Right lobe of liver (tissue), 6 donors: ENCODE data around the gene MRPL17. TPM values are rescaled to one million over a fixed set of nuclear protein-coding genes. Genes with fewer than 3 reads are reported as not detected.

Experiments used
- ATAC-seq, 4 donors: fragments of 200-7000 bp; cut with Tn5 transposase; one replicate each; pipeline ENCODE4 v1.9.1; 2020; ENCODE audit warnings: mild to moderate bottlenecking in 4 of 4, moderate library complexity in 4 of 4
- DNase-seq, 3 donors: peaks; one replicate each; pipeline ENCODE4 v3.0.0-alpha.2; 2020
- H3K27ac ChIP-seq, 3 donors: fragments of 200-600 bp; one replicate each; pipeline ENCODE4 v1.8.0; 2022
- H3K27me3 ChIP-seq, 2 donors: fragments of 200-600 bp; one replicate each; pipeline ENCODE4 v1.8.0; 2022
- H3K36me3 ChIP-seq, 4 donors: fragments of 200-600 bp; sonication (generic) in 1 of 4; one replicate each; pipeline versions ENCODE4 v1.5.1 to v1.8.0; 2017 to 2022; ENCODE audit warnings: control low read depth in 1 of 4
- H3K4me1 ChIP-seq, 4 donors: fragments of 200-600 bp; sonication (generic) in 1 of 4; one replicate each; pipeline versions ENCODE4 v1.5.1 to v1.8.0; 2017 to 2022; ENCODE audit warnings: control low read depth in 1 of 4
- H3K4me3 ChIP-seq, 3 donors: fragments of 200-600 bp; one replicate each; pipeline ENCODE4 v1.8.0; 2022
- H3K9me3 ChIP-seq, 4 donors: fragments of 200-600 bp; sonication (generic) in 1 of 4; one replicate each; pipeline versions ENCODE4 v1.5.1 to v1.8.0; 2017 to 2022; ENCODE audit warnings: control low read depth in 1 of 4
- POLR2A ChIP-seq: fragments of 450-650 bp; IDR thresholded peaks from one replicate; pipeline ENCODE4 v1.6.1; 2017; ENCODE audit warnings: antibody characterized with exemption, mild to moderate bottlenecking
- WGBS: methylation state at CpG from one replicate; pipeline ENCODE4 v1.1.6; 2018; ENCODE audit warnings: low coverage, low lambda C conversion rate; ENCODE audit not compliant: insufficient coverage; ENCODE audit errors: missing lambda C conversion rate; 5-methylcytosine and 5-hydroxymethylcytosine counted together
- intact Hi-C, 2 donors: fragments of 100-400 bp; cut with DNase I; formaldehyde crosslinking; loops; one replicate each; pipeline versions ENCODE4 v1.11.2 to v1.14.1; 2022
- total RNA-seq, 6 experiments: library from RNA; depleted of rRNA in 2 of 6; stranded (reverse); fragments of >200 nt in 2 of 6; fragmentation: NEBNext Ultra II Directional in 3 of 6; extraction: Animal tissue kit (Norgen Biotek cat#: 25700) in 3 of 6; gene quantifications; one replicate each; pipeline versions ENCODE4 v1.1.0 to v1.2.4, GENCODE V29; 2016 to 2023
- TF ChIP-seq, protein P1 (sequence below), 4 donors: fragments of 200-600 bp in 3 of 4; fragments of 450-650 bp in 1 of 4; IDR thresholded peaks; one replicate each; pipeline versions ENCODE4 v1.5.1 to v1.8.0; 2016 to 2022; ENCODE audit warnings: antibody characterized with exemption in 4 of 4, mild to moderate bottlenecking in 2 of 4
- donor health status: DM: no; HTN: yes; CAD: no.
- donor health status: DM: no; HTN: no; CAD: no.
- donor health status: DM: no; HTN: no; CAD: no.
- donor health status: DM: no; HTN: yes; CAD: no.
- donor health status: DM: no; HTN: yes; CAD: no.

MRPL17 gene
- total RNA-seq, 6 experiments from 2014 or later: 10.7 to 21.6 (median 17.3) TPM

GRCh38 chr11:6682591-6682935, 577 bp downstream of the MRPL17 start:
- Histone ChIP-seq H3K36me3 (peaks cover 0 to 17% (median 0%) of the 10 kb centered on the region in 4 donors), H3K27ac (peak overlapping the region; percentile 33 to 58 (median 34)), H3K9me3 (no peaks in the 10 kb centered on the region), H3K4me3 (peak overlapping the region; percentile 67 to 88 (median 73)), H3K4me1 (peaks cover 0 to 15% (median 4%) of the 10 kb centered on the region in 4 donors), H3K27me3 (no peaks in the 10 kb centered on the region)
- ATAC-seq: no peak
- TF ChIP-seq, protein P1, sequence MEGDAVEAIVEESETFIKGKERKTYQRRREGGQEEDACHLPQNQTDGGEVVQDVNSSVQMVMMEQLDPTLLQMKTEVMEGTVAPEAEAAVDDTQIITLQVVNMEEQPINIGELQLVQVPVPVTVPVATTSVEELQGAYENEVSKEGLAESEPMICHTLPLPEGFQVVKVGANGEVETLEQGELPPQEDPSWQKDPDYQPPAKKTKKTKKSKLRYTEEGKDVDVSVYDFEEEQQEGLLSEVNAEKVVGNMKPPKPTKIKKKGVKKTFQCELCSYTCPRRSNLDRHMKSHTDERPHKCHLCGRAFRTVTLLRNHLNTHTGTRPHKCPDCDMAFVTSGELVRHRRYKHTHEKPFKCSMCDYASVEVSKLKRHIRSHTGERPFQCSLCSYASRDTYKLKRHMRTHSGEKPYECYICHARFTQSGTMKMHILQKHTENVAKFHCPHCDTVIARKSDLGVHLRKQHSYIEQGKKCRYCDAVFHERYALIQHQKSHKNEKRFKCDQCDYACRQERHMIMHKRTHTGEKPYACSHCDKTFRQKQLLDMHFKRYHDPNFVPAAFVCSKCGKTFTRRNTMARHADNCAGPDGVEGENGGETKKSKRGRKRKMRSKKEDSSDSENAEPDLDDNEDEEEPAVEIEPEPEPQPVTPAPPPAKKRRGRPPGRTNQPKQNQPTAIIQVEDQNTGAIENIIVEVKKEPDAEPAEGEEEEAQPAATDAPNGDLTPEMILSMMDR (IDR thresholded peaks at IDR 0.05): no peak
- TF ChIP-seq POLR2A: no peak
- intact Hi-C loops: loop anchor here (10.0 kb wide), 1 partner anchor 148 kb away; no protein-coding TSS in a partner anchor
- 0% methylated on average over 2 of the region's 10 CpGs for WGBS
- no peak for DNase-seq

DNA sequence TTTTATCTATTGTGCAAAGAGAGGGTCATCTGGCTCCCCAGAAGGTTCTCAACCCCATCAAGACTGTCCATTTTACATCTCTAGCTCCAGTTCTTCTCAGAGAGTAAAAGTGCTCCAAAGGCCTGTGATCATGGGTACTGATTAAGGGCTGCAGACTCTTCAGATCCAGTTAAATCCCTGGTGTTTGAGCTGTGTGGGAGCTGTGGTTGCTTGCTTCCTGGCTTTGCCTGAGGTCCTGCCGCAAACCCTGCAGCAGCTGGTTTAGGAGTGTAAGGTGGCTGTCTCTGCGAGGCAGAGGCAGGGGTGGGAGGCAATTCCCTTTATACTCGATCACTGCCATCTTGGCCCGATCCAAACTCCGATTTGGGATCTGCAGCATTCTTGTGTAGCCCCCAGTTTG, 1.2 kb downstream of the MRPL17 start:
- H3K4me3 ChIP-seq: peak overlapping the region; percentile 67 to 88 (median 73)
- ATAC-seq (no peak), DNase-seq (no peak)
- peaks cover 0 to 17% (median 0%) of the 10 kb centered on the region in 4 donors for H3K36me3 ChIP-seq
- H3K4me1 ChIP-seq: peaks cover 0 to 15% (median 4%) of the 10 kb centered on the region in 4 donors
- no peaks in the 10 kb centered on the region for H3K27me3 ChIP-seq
- WGBS: 15% methylated on average over 3 of the region's 5 CpGs
- H3K9me3 ChIP-seq: no peaks in the 10 kb centered on the region
- H3K27ac ChIP-seq: peak overlapping the region in 1 of 3 donors; percentile 58
- intact Hi-C loops: loop anchor here (10.0 kb wide), 1 partner anchor 147 kb away; no protein-coding TSS in a partner anchor
- TF ChIP-seq, protein P1 (IDR thresholded peaks at IDR 0.05): no peak
- no peak for TF ChIP-seq POLR2A

DNA sequence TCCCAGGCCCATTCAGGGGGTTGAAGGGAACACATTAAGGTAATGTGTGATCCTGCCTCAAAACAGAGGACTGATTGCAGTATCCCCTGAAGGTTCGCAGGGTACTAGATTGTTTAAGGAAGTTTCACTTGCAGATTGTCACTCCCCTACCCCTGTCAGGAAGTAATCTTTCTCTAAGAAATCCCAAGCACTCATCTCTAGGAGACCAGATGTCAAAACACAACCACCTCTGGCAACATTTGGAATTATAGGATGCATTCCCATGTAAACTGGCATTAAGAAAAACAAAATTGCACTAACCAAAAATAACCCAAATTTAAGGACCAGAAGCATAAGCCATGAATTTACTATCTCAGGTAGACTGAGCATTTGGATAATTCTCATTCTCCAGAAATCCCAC, 1.6 kb downstream of the MRPL17 start:
- Histone ChIP-seq H3K4me3 (no peak overlapping the region), H3K36me3 (peaks cover 0 to 17% (median 0%) of the 10 kb centered on the region in 4 donors), H3K4me1 (peaks cover 0 to 15% (median 4%) of the 10 kb centered on the region in 4 donors), H3K27ac (no peak overlapping the region), H3K9me3 (no peaks in the 10 kb centered on the region), H3K27me3 (no peaks in the 10 kb centered on the region)
- DNase-seq: no peak
- intact Hi-C loops: loop anchor here (10.0 kb wide), 1 partner anchor 147 kb away; no protein-coding TSS in a partner anchor
- ATAC-seq: no peak
- no peak for TF ChIP-seq POLR2A
- TF ChIP-seq, protein P1 (IDR thresholded peaks at IDR 0.05): no peak
- 67% methylated on average over 1 of the region's 1 CpG for WGBS

DNA sequence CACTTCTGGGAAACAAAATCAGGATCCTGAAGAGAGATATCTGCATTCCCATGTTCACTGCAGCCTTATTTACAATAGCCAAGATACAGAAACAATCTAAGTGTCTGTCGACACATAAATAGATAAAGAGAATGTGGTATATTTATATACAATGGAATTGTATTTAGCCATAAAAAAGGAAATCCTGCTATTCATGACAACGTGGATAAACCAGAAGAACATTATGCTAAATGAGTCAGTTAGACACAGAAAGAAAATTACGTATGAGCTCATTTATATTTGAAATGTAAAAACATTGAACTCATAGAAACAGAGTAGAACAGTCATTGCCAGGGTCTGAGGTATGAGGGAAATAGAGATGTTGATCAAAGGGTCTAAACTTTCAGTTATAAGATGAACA, 6.1 kb downstream of the MRPL17 start:
- Histone ChIP-seq H3K27me3 (no peaks in the 10 kb centered on the region), H3K4me1 (peaks cover 0 to 5% (median 2%) of the 10 kb centered on the region in 4 donors), H3K36me3 (peaks cover 0 to 17% (median 0%) of the 10 kb centered on the region in 4 donors), H3K27ac (no peak overlapping the region), H3K9me3 (no peaks in the 10 kb centered on the region), H3K4me3 (no peak overlapping the region)
- DNase-seq (no peak), ATAC-seq (no peak)
- intact Hi-C loops: no loop called here
- TF ChIP-seq, protein P1 (IDR thresholded peaks at IDR 0.05): no peak
- TF ChIP-seq POLR2A: no peak
- WGBS: 76% methylated on average over 3 of the region's 3 CpGs
